Measurements from ENCODE around the gene FAM25A. TPM values are rescaled to one million over a fixed set of nuclear protein-coding genes. Genes with fewer than 3 reads are reported as not detected.

Gene FAM25A
- polyA plus RNA-seq, 2 of the 4 experiments (the other 2 are of a cell fraction) = not detected

DNA sequence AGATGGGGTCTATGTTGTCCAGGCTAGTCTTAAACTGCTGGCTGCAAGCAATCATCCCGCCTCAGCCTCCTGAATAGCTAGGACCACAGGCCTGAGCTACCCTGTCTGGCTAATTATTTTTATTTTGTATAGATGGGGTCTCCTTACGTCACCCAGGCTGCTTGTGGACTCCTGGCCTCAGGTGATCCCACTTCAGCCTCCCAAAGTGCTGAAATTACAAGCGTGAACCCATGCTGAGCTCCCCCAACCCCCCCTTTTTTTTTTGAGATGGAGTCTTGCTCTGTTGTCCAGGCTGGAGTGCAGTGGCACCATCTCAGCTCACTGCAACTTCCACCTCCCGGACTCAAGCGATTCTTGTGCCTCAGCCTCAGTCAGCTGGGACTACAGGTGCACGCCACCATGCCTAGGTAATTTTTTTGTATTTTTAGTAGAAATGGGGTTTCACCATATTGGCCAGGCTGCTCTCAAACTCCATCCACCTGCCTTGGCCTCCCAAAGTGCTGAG is 25.4 kb downstream of the FAM25A start:
- DNase-seq (ENCODE audit: low read depth in 1 of 2, low spot score in 1 of 2) (no peak), FAIRE-seq (no peak)
- CTCF ChIA-PET = interaction anchor here (2.5 kb wide), 1 partner anchor 8 kb away, joined by 7 read pairs; no protein-coding TSS in a partner anchor

DNA sequence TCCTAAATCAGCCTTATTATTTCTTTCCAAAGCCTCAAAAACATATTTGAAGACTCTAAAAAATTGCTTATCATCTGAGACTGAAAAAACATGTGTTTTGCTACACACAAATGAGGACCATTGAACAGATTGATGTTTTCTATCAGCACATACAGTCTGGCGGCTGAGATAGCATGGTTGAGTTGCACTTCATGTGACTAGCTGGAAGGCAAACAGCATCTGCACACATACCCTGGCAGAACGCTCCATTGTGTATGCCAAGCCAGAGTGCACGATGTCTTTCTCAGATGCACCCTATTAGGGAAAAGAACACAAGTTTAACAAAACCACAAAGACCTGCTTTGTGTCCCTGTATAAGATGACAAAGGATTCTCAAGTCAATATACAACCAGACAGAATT is 33.0 kb downstream of the FAM25A start:
- ChIA-PET POLR2A (no interaction called here), CTCF (interaction anchor here (2.2 kb wide), 1 partner anchor 8 kb away, joined by 7 read pairs; no protein-coding TSS in a partner anchor)
- Histone ChIP-seq H3K27ac (no peak overlapping the region), H3K4me2 (no peak overlapping the region), H3K4me3 (no peak overlapping the region), H3K4me1 (no peaks in the 10 kb centered on the region), H3K9me3 (no peaks in the 10 kb centered on the region)
- no peak for DNase-seq (ENCODE audit: low read depth in 1 of 2, low spot score in 1 of 2)
- ATAC-seq = no peak
- no peak for FAIRE-seq
- 89% methylated on average over 3 of the region's 3 CpGs for WGBS (ENCODE audit: missing lambda C conversion rate)
- TF ChIP-seq, protein P1, sequence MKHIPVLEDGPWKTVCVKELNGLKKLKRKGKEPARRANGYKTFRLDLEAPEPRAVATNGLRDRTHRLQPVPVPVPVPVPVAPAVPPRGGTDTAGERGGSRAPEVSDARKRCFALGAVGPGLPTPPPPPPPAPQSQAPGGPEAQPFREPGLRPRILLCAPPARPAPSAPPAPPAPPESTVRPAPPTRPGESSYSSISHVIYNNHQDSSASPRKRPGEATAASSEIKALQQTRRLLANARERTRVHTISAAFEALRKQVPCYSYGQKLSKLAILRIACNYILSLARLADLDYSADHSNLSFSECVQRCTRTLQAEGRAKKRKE (CRISPR knock-in tag; IDR thresholded peaks at IDR 0.05; ENCODE audit: low read depth) = no peak
- TF ChIP-seq ESRRA (IDR thresholded peaks at IDR 0.05; ENCODE audit: borderline replicate concordance, low read length) (no peak), RCOR1 (IDR thresholded peaks at IDR 0.05; ENCODE audit: low read depth, low read length) (no peak), RAD21 (conservative IDR thresholded peaks at IDR 0.05 in 1 of 2, IDR thresholded peaks at IDR 0.05 in 1 of 2) (no peak), NR3C1 (IDR thresholded peaks at IDR 0.05) (no peak), HOXB5 (CRISPR knock-in tag; IDR thresholded peaks at IDR 0.05) (no peak), TP53 (CRISPR knock-in tag; IDR thresholded peaks at IDR 0.05) (no peak)

More for the DNA sequence above, 25.4 kb downstream of the FAM25A start:
- Histone ChIP-seq H3K27ac (no peak overlapping the region), H3K4me3 (no peak overlapping the region), H3K4me1 (no peaks in the 10 kb centered on the region), H3K9me3 (no peaks in the 10 kb centered on the region), H3K4me2 (no peak overlapping the region)
- WGBS (ENCODE audit: missing lambda C conversion rate) = 87% methylated on average over 6 of the region's 6 CpGs
- ATAC-seq = no peak
- POLR2A ChIA-PET = no interaction called here
- TF ChIP-seq CEBPB (IDR thresholded peaks at IDR 0.05) = no peak

DNA sequence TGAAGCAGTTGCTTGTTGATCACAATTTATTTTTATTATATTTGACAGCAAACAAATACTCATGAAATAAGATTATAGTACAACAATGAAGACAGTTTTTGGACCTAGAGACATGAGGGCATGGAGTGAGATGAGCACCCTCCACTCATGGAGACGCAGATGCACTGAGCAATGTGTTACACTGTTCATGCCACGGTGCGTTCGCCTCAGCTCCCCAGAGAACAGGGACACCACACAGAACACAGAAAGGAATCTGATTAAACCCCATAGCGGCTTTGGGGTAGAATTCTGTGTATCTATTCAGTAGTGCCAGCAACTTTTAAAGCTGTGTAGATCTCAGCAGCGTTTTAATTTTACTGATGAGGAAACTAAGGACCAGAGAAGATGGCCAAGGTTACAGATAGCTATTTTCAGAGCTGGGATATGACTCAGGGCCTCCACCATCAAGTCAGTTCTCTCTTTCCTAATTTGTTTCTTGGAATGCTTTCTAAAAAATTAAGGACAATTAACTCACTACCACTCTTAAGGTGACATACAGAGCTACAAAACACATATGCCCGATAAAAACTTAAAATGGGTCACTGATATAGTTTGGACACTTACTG is 33.6 kb downstream of the FAM25A start:
- H3K4me3 ChIP-seq = no peak overlapping the region
- CTCF ChIA-PET = interaction anchor here (0.7 to 2.2 kb wide), 3 partner anchors 9 to 14 kb away, joined by 3 to 7 read pairs (median 3); no protein-coding TSS in a partner anchor
- H3K4me2 ChIP-seq = no peak overlapping the region
- TF ChIP-seq HOXB5 (CRISPR knock-in tag; IDR thresholded peaks at IDR 0.05) = no peak
- TF ChIP-seq TP53 (CRISPR knock-in tag; IDR thresholded peaks at IDR 0.05) = no peak
- TF ChIP-seq, protein P2, sequence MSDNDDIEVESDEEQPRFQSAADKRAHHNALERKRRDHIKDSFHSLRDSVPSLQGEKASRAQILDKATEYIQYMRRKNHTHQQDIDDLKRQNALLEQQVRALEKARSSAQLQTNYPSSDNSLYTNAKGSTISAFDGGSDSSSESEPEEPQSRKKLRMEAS (IDR thresholded peaks at IDR 0.05) = no peak
- TF ChIP-seq, protein P3, sequence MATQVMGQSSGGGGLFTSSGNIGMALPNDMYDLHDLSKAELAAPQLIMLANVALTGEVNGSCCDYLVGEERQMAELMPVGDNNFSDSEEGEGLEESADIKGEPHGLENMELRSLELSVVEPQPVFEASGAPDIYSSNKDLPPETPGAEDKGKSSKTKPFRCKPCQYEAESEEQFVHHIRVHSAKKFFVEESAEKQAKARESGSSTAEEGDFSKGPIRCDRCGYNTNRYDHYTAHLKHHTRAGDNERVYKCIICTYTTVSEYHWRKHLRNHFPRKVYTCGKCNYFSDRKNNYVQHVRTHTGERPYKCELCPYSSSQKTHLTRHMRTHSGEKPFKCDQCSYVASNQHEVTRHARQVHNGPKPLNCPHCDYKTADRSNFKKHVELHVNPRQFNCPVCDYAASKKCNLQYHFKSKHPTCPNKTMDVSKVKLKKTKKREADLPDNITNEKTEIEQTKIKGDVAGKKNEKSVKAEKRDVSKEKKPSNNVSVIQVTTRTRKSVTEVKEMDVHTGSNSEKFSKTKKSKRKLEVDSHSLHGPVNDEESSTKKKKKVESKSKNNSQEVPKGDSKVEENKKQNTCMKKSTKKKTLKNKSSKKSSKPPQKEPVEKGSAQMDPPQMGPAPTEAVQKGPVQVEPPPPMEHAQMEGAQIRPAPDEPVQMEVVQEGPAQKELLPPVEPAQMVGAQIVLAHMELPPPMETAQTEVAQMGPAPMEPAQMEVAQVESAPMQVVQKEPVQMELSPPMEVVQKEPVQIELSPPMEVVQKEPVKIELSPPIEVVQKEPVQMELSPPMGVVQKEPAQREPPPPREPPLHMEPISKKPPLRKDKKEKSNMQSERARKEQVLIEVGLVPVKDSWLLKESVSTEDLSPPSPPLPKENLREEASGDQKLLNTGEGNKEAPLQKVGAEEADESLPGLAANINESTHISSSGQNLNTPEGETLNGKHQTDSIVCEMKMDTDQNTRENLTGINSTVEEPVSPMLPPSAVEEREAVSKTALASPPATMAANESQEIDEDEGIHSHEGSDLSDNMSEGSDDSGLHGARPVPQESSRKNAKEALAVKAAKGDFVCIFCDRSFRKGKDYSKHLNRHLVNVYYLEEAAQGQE (IDR thresholded peaks at IDR 0.05) = no peak
- TF ChIP-seq, protein P4, sequence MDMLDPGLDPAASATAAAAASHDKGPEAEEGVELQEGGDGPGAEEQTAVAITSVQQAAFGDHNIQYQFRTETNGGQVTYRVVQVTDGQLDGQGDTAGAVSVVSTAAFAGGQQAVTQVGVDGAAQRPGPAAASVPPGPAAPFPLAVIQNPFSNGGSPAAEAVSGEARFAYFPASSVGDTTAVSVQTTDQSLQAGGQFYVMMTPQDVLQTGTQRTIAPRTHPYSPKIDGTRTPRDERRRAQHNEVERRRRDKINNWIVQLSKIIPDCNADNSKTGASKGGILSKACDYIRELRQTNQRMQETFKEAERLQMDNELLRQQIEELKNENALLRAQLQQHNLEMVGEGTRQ (IDR thresholded peaks at IDR 0.05) = no peak
- no peak for TF ChIP-seq CBX2 (IDR thresholded peaks at IDR 0.05; ENCODE audit: borderline replicate concordance, low read depth)
- TF ChIP-seq FOSL2 (IDR thresholded peaks at IDR 0.05) = no peak
- no peak for TF ChIP-seq FOSL2 (CRISPR knock-in tag; IDR thresholded peaks at IDR 0.05)
- no peak for TF ChIP-seq HEYL (CRISPR knock-in tag; IDR thresholded peaks at IDR 0.05)
- no peak for TF ChIP-seq CHD4 (IDR thresholded peaks at IDR 0.05; ENCODE audit: borderline replicate concordance)
- TF ChIP-seq JUNB (IDR thresholded peaks at IDR 0.05) = no peak
- no peak for FAIRE-seq
- WGBS (ENCODE audit: missing lambda C conversion rate) = 96% methylated on average over 7 of the region's 7 CpGs
- POLR2A ChIA-PET = no interaction called here
- DNase-seq (ENCODE audit: low read depth in 1 of 2, low spot score in 1 of 2) = no peak
- H3K4me1 ChIP-seq = no peaks in the 10 kb centered on the region
- no peak for ATAC-seq
- H3K9me3 ChIP-seq = no peaks in the 10 kb centered on the region
- H3K27ac ChIP-seq = no peak overlapping the region

All from A549 (cell line).